Heart right ventricle (tissue), 16 donors: ENCODE measurements around the gene LHX3. TPM values are rescaled to one million over a fixed set of nuclear protein-coding genes. Genes with fewer than 3 reads are reported as not detected.

Source experiments
- ATAC-seq, 8 donors: fragments of 200-7000 bp; cut with Tn5 transposase; one replicate each; pipeline ENCODE4 v1.9.1; 2020; ENCODE audit warnings: mild to moderate bottlenecking in 8 of 8, moderate library complexity in 8 of 8, moderate number of reproducible peaks in 1 of 8
- DNase-seq, 2 donors: peaks; one replicate each; pipeline ENCODE4 v3.0.0-alpha.2; 2020
- H3K27ac ChIP-seq, 10 donors: fragments of 200-600 bp; sonication (generic) in 2 of 10; one replicate each; pipeline versions ENCODE4 v1.5.0 to v1.8.0; 2020 to 2022; ENCODE audit warnings: mild to moderate bottlenecking in 3 of 10
- H3K27me3 ChIP-seq, 7 donors: fragments of 200-600 bp; one replicate each; pipeline ENCODE4 v1.8.0; 2021 to 2022; ENCODE audit warnings: mild to moderate bottlenecking in 2 of 7
- H3K36me3 ChIP-seq, 9 donors: fragments of 200-600 bp; sonication (generic) in 1 of 9; one replicate each; pipeline versions ENCODE4 v1.5.0 to v1.8.0; 2020 to 2022; ENCODE audit warnings: mild to moderate bottlenecking in 2 of 9
- H3K4me1 ChIP-seq, 9 donors: fragments of 200-600 bp; sonication (generic) in 1 of 9; one replicate each; pipeline versions ENCODE4 v1.5.0 to v1.8.0; 2020 to 2022; ENCODE audit warnings: mild to moderate bottlenecking in 4 of 9
- H3K4me3 ChIP-seq, 10 donors: fragments of 200-600 bp; sonication (generic) in 2 of 10; one replicate each; pipeline versions ENCODE4 v1.5.0 to v1.8.0; 2020 to 2022; ENCODE audit warnings: mild to moderate bottlenecking in 7 of 10, moderate library complexity in 2 of 10
- H3K9me3 ChIP-seq, 11 donors: fragments of 200-600 bp in 10 of 11; sonication (generic) in 2 of 11; one replicate each; pipeline versions ENCODE4 v1.5.0 to v1.8.0; 2013 to 2022; ENCODE audit warnings: mild to moderate bottlenecking in 2 of 11, control low read depth in 1 of 11, moderate library complexity in 1 of 11
- WGBS, 2 donors: extraction: QIAGEN DNeasy Blood & Tissue Kit; methylation state at CpG; one replicate each; pipeline ENCODE4 v1.1.7; 2013; ENCODE audit warnings: inconsistent platforms in 1 of 2; 5-methylcytosine and 5-hydroxymethylcytosine counted together
- intact Hi-C, 10 donors: fragments of 100-400 bp; cut with DNase I; formaldehyde crosslinking; loops; one replicate each; pipeline versions ENCODE4 v1.11.1 to v1.14.2; 2022
- polyA plus RNA-seq, 2 donors: library from polyadenylated mRNA; stranded (reverse); fragments of 200-250 nt; gene quantifications; one replicate each; pipeline ENCODE4 v1.2.3, GENCODE V29; 2013
- total RNA-seq, 10 donors: library from RNA; stranded (reverse); fragmentation: NEBNext Ultra II Directional in 3 of 10; extraction: Animal tissue kit (Norgen Biotek cat#: 25700) in 3 of 10; gene quantifications; one replicate each; pipeline versions ENCODE4 v1.2.1 to v1.2.4, GENCODE V29; 2021 to 2023
- TF ChIP-seq, protein P1 (sequence below), 9 donors: fragments of 200-600 bp; sonication (generic) in 2 of 9; IDR thresholded peaks; one replicate each; pipeline versions ENCODE4 v1.5.0 to v1.8.0; 2021 to 2022; ENCODE audit warnings: antibody characterized with exemption in 9 of 9, mild to moderate bottlenecking in 5 of 9, moderate library complexity in 1 of 9
- donor health status: Arrhythmogenic right ventricular cardiomyopathy.
- donor health status: ischemic (EF 13 %, LVEDD 7.1; RV severe dilation, severe dysfunction).
- donor health status: healthy with polysubstance abuse.
- donor health status: DM: no; HTN: yes; CAD: no.
- donor health status: DM: no; HTN: no; CAD: no.
- donor health status: ischemic (EF 25% LVEDD 6.9; RV normal size, moderate dysfunction).
- donor health status: ischemic (EF 25% LVEDD 5.7; RV mildly dilated, moderate dysfunction).
- donor health status: healthy.
- donor health status: DM: yes; HTN: yes; CAD: no.
- donor health status: Ischemic cardiomyopathy.
- donor health status: ischemic (EF 35%, LVEDD 5.7; RV mildly dilated, moderate dysfunction).
- donor health status: nonischemic (EF 11% LVEDD 7.7; RV severe dilation, severe dysfunction).
- donor health status: DM: yes; HTN: yes; CAD: no.
- donor health status: PGD.
- donor health status: ischemic (EF 29% LVEDD 5.4; RV normal size, mild dysfunction).
- donor health status: nonischemic (EF 23%, LVEDD 6.1; RV moderate dilation, normal function).

The LHX3 gene
- total and polyA plus RNA-seq, 12 donors = not detected

DNA sequence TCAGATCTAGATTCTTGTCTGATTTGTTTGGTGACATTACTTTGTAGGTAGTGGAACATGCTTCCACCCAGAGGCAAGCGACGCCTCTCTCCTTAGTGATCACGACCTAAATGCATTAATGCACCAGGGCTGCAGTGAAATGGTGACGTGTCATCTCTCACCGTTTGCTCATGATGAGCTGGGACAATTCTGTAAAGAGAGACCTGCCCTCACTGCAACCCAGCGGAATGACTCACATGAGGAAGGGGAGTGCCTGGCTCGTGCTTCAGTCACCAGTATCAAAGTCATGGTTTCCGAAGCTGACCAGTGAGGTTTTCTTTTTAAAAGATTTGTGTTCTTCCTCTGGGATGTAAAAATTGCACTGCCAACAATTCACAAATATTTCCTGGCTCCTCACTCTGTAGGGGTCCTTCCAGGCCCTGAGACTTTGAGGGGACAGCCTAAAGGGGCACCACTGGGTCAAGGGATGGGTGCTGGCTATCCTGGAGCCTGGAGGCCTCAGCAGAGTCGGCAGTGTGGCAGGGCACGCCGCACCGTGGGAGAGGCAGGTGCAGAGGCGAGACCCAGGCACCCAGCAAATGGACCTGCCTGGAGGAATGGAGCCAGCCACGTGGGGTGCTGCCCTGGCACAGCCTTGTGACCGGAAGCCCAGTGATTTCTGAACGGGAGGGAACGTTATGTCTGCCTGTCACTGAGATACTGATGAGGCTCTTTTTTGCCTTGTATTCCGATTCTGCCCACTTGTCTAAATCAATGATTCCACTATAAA lies 23.4 kb upstream of the LHX3 start:
- H3K27ac ChIP-seq = no peak overlapping the region
- H3K36me3 ChIP-seq = peaks cover 0 to 33% (median 4%) of the 10 kb centered on the region in 9 donors
- H3K9me3 ChIP-seq = no peaks in the 10 kb centered on the region
- no peak overlapping the region for H3K4me3 ChIP-seq
- DNase-seq (no peak), ATAC-seq (no peak)
- H3K4me1 ChIP-seq = peaks cover 0 to 11% (median 0%) of the 10 kb centered on the region in 9 donors
- 83 to 90% methylated on average over 18 of the region's 18 CpGs for WGBS, 2 donors
- H3K27me3 ChIP-seq = no peaks in the 10 kb centered on the region
- TF ChIP-seq, protein P1, sequence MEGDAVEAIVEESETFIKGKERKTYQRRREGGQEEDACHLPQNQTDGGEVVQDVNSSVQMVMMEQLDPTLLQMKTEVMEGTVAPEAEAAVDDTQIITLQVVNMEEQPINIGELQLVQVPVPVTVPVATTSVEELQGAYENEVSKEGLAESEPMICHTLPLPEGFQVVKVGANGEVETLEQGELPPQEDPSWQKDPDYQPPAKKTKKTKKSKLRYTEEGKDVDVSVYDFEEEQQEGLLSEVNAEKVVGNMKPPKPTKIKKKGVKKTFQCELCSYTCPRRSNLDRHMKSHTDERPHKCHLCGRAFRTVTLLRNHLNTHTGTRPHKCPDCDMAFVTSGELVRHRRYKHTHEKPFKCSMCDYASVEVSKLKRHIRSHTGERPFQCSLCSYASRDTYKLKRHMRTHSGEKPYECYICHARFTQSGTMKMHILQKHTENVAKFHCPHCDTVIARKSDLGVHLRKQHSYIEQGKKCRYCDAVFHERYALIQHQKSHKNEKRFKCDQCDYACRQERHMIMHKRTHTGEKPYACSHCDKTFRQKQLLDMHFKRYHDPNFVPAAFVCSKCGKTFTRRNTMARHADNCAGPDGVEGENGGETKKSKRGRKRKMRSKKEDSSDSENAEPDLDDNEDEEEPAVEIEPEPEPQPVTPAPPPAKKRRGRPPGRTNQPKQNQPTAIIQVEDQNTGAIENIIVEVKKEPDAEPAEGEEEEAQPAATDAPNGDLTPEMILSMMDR (IDR thresholded peaks at IDR 0.05) = no peak
- intact Hi-C loops = no loop called here

DNA sequence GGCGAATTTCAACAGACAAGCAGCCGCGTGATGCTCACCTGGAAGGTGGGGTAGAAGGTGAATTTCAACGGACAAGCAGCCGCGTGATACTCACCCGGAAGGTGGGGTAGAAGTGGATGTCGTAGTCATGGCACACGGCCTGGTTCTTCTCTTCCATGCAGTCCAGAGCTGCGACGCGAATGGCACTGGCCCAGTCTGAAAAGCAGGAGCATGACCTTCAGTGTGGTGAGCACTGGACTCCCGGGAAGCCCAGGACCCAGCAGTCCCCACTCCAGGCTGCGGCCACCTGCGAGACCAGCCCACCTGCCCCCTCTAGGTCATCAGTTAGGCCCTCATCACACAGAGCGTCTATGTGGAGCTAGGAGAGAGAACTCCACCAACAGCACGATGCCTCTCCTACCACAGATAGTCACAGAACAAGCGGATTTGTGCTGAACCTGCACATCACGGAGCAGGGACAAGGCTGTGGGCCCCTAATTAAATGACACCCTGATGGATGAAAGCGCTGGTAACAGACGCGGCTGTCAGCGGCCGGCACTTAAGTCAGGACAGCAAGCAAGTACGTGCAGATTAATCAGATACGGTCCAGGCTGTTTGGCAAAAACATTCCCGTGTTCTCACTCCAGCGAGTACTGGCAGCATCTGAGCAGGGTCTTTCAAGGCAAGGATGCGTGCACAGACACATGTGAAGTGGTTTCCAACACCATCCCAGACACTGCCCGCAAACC lies 21.9 kb upstream of the LHX3 start:
- intact Hi-C loops = no loop called here
- 89 to 92% methylated on average over 30 of the region's 30 CpGs for WGBS, 2 donors
- DNase-seq (no peak), ATAC-seq (no peak)
- Histone ChIP-seq H3K4me1 (no peaks in the 10 kb centered on the region), H3K9me3 (no peaks in the 10 kb centered on the region), H3K4me3 (no peak overlapping the region), H3K27ac (no peak overlapping the region), H3K36me3 (peaks cover 0 to 46% (median 4%) of the 10 kb centered on the region in 9 donors), H3K27me3 (no peaks in the 10 kb centered on the region)
- TF ChIP-seq, protein P1 (IDR thresholded peaks at IDR 0.05) = no peak

DNA sequence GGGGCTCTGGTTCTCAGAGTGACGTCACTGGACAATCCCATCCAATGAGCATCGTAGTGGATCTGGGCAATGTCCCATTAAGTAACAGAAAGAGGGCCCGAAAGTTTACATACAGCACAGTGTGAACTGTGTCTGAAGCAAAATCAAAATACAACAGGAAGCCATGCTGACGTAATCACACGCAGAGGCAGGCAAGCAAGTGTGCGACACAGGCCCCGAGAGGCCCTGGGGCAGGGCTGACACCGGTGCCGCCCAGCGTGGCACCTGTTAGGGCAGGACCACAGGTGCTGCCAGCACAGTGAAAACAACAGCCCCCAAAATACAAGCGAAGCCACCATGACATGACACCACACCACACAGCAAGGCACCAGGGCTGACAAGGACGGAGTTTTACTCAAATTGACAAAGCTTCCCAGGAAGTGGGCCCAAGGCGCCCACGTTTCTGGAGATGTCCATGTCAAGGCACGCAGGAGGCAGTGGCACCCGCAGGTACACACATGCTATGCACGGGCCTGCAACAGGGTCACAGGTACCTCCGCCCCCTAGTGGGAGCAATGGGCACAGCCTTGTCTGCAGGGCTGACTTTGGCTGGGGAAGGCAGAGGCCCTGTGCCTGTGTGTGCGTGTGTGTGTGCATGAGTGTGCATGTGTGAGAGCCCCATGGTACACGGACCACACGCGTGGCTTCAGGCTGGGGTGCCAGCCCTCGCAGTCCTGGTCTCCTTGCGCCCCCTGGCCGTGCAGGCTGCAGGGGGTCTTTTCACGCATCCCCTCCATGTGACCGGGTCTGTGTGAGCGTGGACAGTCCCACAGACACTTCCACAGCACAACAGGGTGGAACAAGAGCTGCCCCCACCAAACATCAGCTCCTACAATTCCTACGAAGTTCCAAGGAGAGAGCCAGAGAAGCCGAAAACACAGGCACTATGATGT lies 21.1 kb upstream of the LHX3 start:
- peak overlapping the region in 1 of 10 donors; percentile 44 for H3K27ac ChIP-seq
- H3K27me3 ChIP-seq = no peaks in the 10 kb centered on the region
- H3K4me1 ChIP-seq = no peaks in the 10 kb centered on the region
- no peaks in the 10 kb centered on the region for H3K9me3 ChIP-seq
- ATAC-seq (peak in 7 of 8 donors; percentile 59 to 75 (median 67)), DNase-seq (peak; percentile 44 to 53)
- H3K4me3 ChIP-seq = no peak overlapping the region
- intact Hi-C loops = no loop called here
- 79 to 83% methylated on average over 30 of the region's 30 CpGs for WGBS, 2 donors
- H3K36me3 ChIP-seq = peaks cover 0 to 55% (median 4%) of the 10 kb centered on the region in 9 donors
- TF ChIP-seq, protein P1 (IDR thresholded peaks at IDR 0.05) = peak; percentile 15 to 82 (median 69)

DNA sequence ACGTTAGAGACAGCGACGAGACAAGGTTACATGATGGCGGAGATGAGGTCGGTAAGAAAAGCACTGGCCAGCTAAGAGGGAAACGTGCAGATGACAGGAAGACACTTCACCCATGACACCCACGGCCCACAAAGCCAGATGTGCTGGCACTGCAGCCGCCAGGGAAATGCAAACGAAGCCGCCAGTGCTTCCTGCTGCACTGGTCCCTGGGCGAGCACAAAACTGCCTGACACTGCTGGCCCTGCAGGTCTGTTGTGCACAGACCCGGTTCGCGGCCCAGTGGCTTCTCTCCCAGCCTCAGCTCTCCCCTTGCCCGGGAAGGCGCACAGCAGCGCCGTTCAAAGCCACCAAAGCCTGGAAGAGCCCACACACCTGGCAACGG lies 20.4 kb upstream of the LHX3 start:
- H3K9me3 ChIP-seq = no peaks in the 10 kb centered on the region
- H3K36me3 ChIP-seq = peaks cover 0 to 55% (median 4%) of the 10 kb centered on the region in 9 donors
- no peaks in the 10 kb centered on the region for H3K4me1 ChIP-seq
- no peak overlapping the region for H3K4me3 ChIP-seq
- peak overlapping the region in 1 of 10 donors; percentile 44 for H3K27ac ChIP-seq
- no peak for ATAC-seq
- WGBS, 2 donors = 86 to 90% methylated on average over 19 of the region's 19 CpGs
- TF ChIP-seq, protein P1 (IDR thresholded peaks at IDR 0.05) = no peak
- H3K27me3 ChIP-seq = no peaks in the 10 kb centered on the region
- intact Hi-C loops = no loop called here
- DNase-seq = no peak
